A549 (cell line): Measurements from ENCODE around the gene UBE2H. TPM values are rescaled to one million over a fixed set of nuclear protein-coding genes. Genes with fewer than 3 reads are reported as not detected.
A peak's percentile ranks its signal among the peaks of the same experiment; 100 is the strongest.

ENCODE experiments used
- ATAC-seq, 2 experiments: fragments of 200-7000 bp in 1 of 2; fragments of >200 bp in 1 of 2; cut with Nextera tagmentation in 1 of 2; cut with Tn5 transposase in 1 of 2; 3 replicates each; pipeline versions ENCODE4 v1.8.0 to v1.9.1; 2018 to 2020; ENCODE audit warnings: mild to moderate bottlenecking in 1 of 2, moderate library complexity in 1 of 2
- CTCF ChIA-PET: fragments of 300-600 bp; sonication (Branson Sonifier 250); formaldehyde crosslinking; extraction: SDS; loops from one replicate; lab custom pipeline; 2021; ENCODE audit warnings: antibody characterized with exemption, inconsistent platforms; lab: Yijun Ruan, JAX
- POLR2A ChIA-PET: fragments of 350-600 bp; formaldehyde crosslinking; extraction: SDS; loops from one replicate; lab custom pipeline; 2021; ENCODE audit warnings: antibody characterized with exemption, inconsistent platforms; lab: Yijun Ruan, JAX
- DNase-seq, 2 experiments: peaks; one replicate each; pipeline versions ENCODE4 v3.0.0 to v3.0.0-alpha.2; 2011 to 2016; ENCODE audit warnings: low read depth in 1 of 2, low spot score in 1 of 2
- FAIRE-seq: peaks from 2 replicates; lab custom pipeline; 2011; peaks lifted over from hg19 to GRCh38; lab: Jason Lieb, UNC
- H3K27ac ChIP-seq, 2 experiments: fragments of >200 bp; sonication (Bioruptor Twin); formaldehyde crosslinking; 3 replicates each; pipeline ENCODE4 v1.5.1; 2016 to 2017
- H3K4me1 ChIP-seq: fragments of >200 bp; sonication (Bioruptor Twin); formaldehyde crosslinking; 3 replicates; pipeline ENCODE4 v1.6.1; 2016
- H3K4me2 ChIP-seq: fragments of >200 bp; sonication (Bioruptor Twin); formaldehyde crosslinking; 3 replicates; pipeline ENCODE4 v1.6.1; 2016
- H3K4me3 ChIP-seq: fragments of >200 bp; sonication (Bioruptor Twin); formaldehyde crosslinking; 3 replicates; pipeline ENCODE4 v1.5.1; 2016
- H3K9me3 ChIP-seq: fragments of >200 bp; sonication (Bioruptor Twin); formaldehyde crosslinking; 3 replicates; pipeline ENCODE4 v1.6.1; 2016
- ATOH8 ChIP-seq: fragments of 250-450 bp; sonication (Bioruptor Pico); IDR thresholded peaks from 2 replicates; pipeline ENCODE4 v1.5.0; 2020; ENCODE audit warnings: low read depth, mild to moderate bottlenecking, moderate library complexity
- EP300 ChIP-seq, 2 experiments: fragments of >200 bp; sonication (Bioruptor Twin); formaldehyde crosslinking; IDR thresholded peaks; 2 replicates in 1 of 2; 3 replicates in 1 of 2; pipeline ENCODE4 v1.6.1; 2016 to 2017
- ESRRA ChIP-seq: fragments of 150-350 bp; IDR thresholded peaks from 2 replicates; pipeline ENCODE4 v1.6.1; 2014; ENCODE audit warnings: mild to moderate bottlenecking, low read length, borderline replicate concordance
- FOSL2 ChIP-seq, 2 experiments: fragments of 450-650 bp in 1 of 2; fragments of >200 bp in 1 of 2; sonication (Bioruptor Twin) in 1 of 2; formaldehyde crosslinking; IDR thresholded peaks; 2 replicates each; pipeline versions ENCODE4 v1.5.0 to v1.6.1; 2016 to 2020; ENCODE audit warnings: mild to moderate bottlenecking in 1 of 2, moderate library complexity in 1 of 2
- HEYL ChIP-seq: fragments of 250-450 bp; sonication (Bioruptor Pico); IDR thresholded peaks from 2 replicates; pipeline ENCODE4 v1.8.0; 2021; ENCODE audit warnings: mild to moderate bottlenecking, moderate library complexity
- HMGXB4 ChIP-seq: fragments of 250-450 bp; sonication (Bioruptor Pico); IDR thresholded peaks from 2 replicates; pipeline ENCODE4 v1.5.0; 2021; ENCODE audit warnings: mild to moderate bottlenecking, moderate library complexity, borderline replicate concordance
- JUNB ChIP-seq: fragments of >200 bp; sonication (Bioruptor Twin); formaldehyde crosslinking; IDR thresholded peaks from 2 replicates; pipeline ENCODE4 v1.6.1; 2016
- MAFK ChIP-seq: fragments of 450-650 bp; IDR thresholded peaks from 2 replicates; pipeline ENCODE4 v1.6.1; 2014; ENCODE audit not compliant: partially characterized antibody
- NPAS2 ChIP-seq: fragments of 250-450 bp; sonication (Bioruptor Pico); IDR thresholded peaks from 2 replicates; pipeline ENCODE4 v1.8.0; 2022; ENCODE audit warnings: mild to moderate bottlenecking, moderate library complexity, borderline replicate concordance
- RARB ChIP-seq: fragments of 250-450 bp; sonication (Bioruptor Pico); IDR thresholded peaks from 2 replicates; pipeline ENCODE4 v1.8.0; 2021; ENCODE audit warnings: mild to moderate bottlenecking, moderate library complexity
- RCOR1 ChIP-seq: fragments of 150-350 bp; IDR thresholded peaks from 2 replicates; pipeline ENCODE4 v1.6.1; 2014; ENCODE audit warnings: antibody characterized with exemption, low read length, low read depth
- REST ChIP-seq: fragments of 200-600 bp; sonication (generic); IDR thresholded peaks from 2 replicates; pipeline ENCODE4 v1.6.1; 2016; ENCODE audit warnings: antibody characterized with exemption, mild to moderate bottlenecking, moderate library complexity
- SMC3 ChIP-seq: fragments of >200 bp; sonication (Bioruptor Twin); formaldehyde crosslinking; IDR thresholded peaks from 3 replicates; pipeline ENCODE4 v1.6.1; 2018; ENCODE audit warnings: inconsistent platforms
- ZFP36 ChIP-seq: fragments of 450-650 bp; IDR thresholded peaks from 2 replicates; pipeline ENCODE4 v1.6.1; 2014; ENCODE audit warnings: borderline replicate concordance; ENCODE audit not compliant: partially characterized antibody
- ZSCAN20 ChIP-seq: fragments of 250-450 bp; sonication (Bioruptor Pico); IDR thresholded peaks from 2 replicates; pipeline ENCODE4 v1.8.0; 2022; ENCODE audit warnings: mild to moderate bottlenecking, moderate library complexity
- WGBS: methylation state at CpG from one replicate; pipeline ENCODE4 v1.1.6; 2017; ENCODE audit errors: missing lambda C conversion rate; 5-methylcytosine and 5-hydroxymethylcytosine counted together
- polyA plus RNA-seq, 4 experiments: library from polyadenylated mRNA; depleted of rRNA in 3 of 4; stranded (reverse); fragments of >200 nt; fragmentation: RNase III in 1 of 4; extraction: RNeasy Plus Mini Kit Qiagen cat#74134 plus additional on column Dnase treatment in 1 of 4; gene quantifications; 2 replicates in 3 of 4; 3 replicates in 1 of 4; pipeline ENCODE4 v1.2.3, GENCODE V29; 2011 to 2017
- TF ChIP-seq, protein P1 (sequence below): fragments of 450-650 bp; IDR thresholded peaks from 2 replicates; pipeline ENCODE4 v1.6.1; 2014; ENCODE audit warnings: antibody characterized with exemption
- TF ChIP-seq, protein P2 (sequence below): fragments of >200 bp; sonication (Bioruptor Twin); formaldehyde crosslinking; IDR thresholded peaks from 2 replicates; pipeline ENCODE4 v1.6.1; 2016

Gene UBE2H
- polyA plus RNA-seq, 2 of the 4 experiments (the other 2 are of a cell fraction): 73.5 to 99.2 TPM

DNA sequence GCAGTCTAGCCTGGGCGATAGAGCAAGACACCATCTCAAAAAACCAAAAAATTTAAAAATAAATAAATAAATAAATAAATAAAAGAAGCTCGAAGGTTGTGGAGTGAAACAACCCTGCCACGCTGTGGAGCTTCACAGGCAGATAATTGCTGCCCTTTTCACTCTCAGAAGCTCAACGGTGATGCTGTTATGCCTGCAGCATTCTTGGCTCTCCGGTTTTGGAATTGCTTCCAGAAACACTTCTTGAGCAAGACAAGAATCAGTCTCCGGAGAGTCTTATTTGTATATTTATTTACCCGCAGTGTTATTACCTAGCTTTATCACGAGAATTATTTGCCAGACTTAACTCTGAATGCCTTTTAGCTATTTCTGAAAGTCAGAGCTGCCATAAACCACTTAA, 40.5 kb upstream of the UBE2H start (continued):
- TF ChIP-seq ZFP36 (no peak), ZSCAN20 (CRISPR knock-in tag) (no peak), SMC3 (no peak)

GRCh38 chr7:129990403-129991192, 37.8 kb upstream of the UBE2H start:
- Histone ChIP-seq H3K4me1 (no peaks in the 10 kb centered on the region), H3K4me2 (no peak overlapping the region), H3K9me3 (no peaks in the 10 kb centered on the region), H3K4me3 (no peak overlapping the region), H3K27ac (peak overlapping the region in 1 of 2 experiments; percentile 30; a peak in 2 of 6 replicates)
- TF ChIP-seq ZSCAN20 (CRISPR knock-in tag): no peak
- TF ChIP-seq ESRRA: no peak
- no peak for TF ChIP-seq RCOR1
- TF ChIP-seq, protein P1, sequence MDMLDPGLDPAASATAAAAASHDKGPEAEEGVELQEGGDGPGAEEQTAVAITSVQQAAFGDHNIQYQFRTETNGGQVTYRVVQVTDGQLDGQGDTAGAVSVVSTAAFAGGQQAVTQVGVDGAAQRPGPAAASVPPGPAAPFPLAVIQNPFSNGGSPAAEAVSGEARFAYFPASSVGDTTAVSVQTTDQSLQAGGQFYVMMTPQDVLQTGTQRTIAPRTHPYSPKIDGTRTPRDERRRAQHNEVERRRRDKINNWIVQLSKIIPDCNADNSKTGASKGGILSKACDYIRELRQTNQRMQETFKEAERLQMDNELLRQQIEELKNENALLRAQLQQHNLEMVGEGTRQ: no peak
- TF ChIP-seq HEYL (CRISPR knock-in tag): no peak
- TF ChIP-seq NPAS2 (CRISPR knock-in tag): no peak
- TF ChIP-seq MAFK: no peak
- TF ChIP-seq ATOH8: no peak
- no peak for TF ChIP-seq FOSL2 (IDR thresholded peaks at IDR 0.05)
- TF ChIP-seq FOSL2 (CRISPR knock-in tag; IDR thresholded peaks at IDR 0.05): no peak
- TF ChIP-seq, protein P2, sequence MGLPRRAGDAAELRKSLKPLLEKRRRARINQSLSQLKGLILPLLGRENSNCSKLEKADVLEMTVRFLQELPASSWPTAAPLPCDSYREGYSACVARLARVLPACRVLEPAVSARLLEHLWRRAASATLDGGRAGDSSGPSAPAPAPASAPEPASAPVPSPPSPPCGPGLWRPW: no peak
- no peak for TF ChIP-seq HMGXB4 (CRISPR knock-in tag)
- TF ChIP-seq JUNB: no peak
- CTCF ChIA-PET: interaction anchor here (0.5 to 0.6 kb wide), 2 partner anchors 464 to 1426 kb away, joined by 3 read pairs; no protein-coding TSS in a partner anchor
- ATAC-seq: peak; percentile 47; a peak in 4 of 6 replicates
- no peak for DNase-seq
- POLR2A ChIA-PET: interaction anchor here (0.6 kb wide), 1 partner anchor 14 kb away, joined by 4 read pairs; no protein-coding TSS in a partner anchor
- WGBS: 90% methylated on average over 8 of the region's 8 CpGs
- FAIRE-seq: no peak

- ChIA-PET POLR2A (no interaction called here), CTCF (interaction anchor here (0.8 kb wide), 1 partner anchor 13 kb away, joined by 3 read pairs; no protein-coding TSS in a partner anchor)
- H3K4me2 ChIP-seq: no peak overlapping the region
- ATAC-seq (no peak), FAIRE-seq (no peak), DNase-seq (no peak)
- TF ChIP-seq HEYL (CRISPR knock-in tag): no peak
- TF ChIP-seq ESRRA: no peak
- TF ChIP-seq JUNB: no peak
- TF ChIP-seq REST: no peak
- TF ChIP-seq RARB (CRISPR knock-in tag): no peak
- no peak for TF ChIP-seq EP300 (IDR thresholded peaks at IDR 0.05)
- no peak overlapping the region for H3K4me3 ChIP-seq
- 38% methylated on average over 4 of the region's 4 CpGs for WGBS
- H3K27ac ChIP-seq: peak overlapping the region in 1 of 2 experiments; percentile 37; a peak in 1 of 6 replicates
- peaks cover 2% of the 10 kb centered on the region; the same call in 1 of the 3 replicates for H3K4me1 ChIP-seq
- no peaks in the 10 kb centered on the region for H3K9me3 ChIP-seq
Observed at GRCh38 chr7:129989466-129989865, 36.7 kb upstream of the UBE2H start.
